ENCODE results near the gene BICD1.

BICD1 gene

GRCh38 chr12:32390572-32391219 lies 284.0 kb downstream of the BICD1 start:
- peak; percentile 36 for DNase-seq (ENCODE audit: low read depth)
- peak overlapping the region; percentile 39 for H3K4me3 ChIP-seq (replicated peaks; ENCODE audit: low read depth, low read length)
- TF ChIP-seq CTCF (IDR thresholded peaks at IDR 0.05; ENCODE audit: low read length, missing control alignments) = no peak

- DNase-seq (ENCODE audit: low read depth) = no peak
- H3K4me3 ChIP-seq (replicated peaks; ENCODE audit: low read depth, low read length) = no peak overlapping the region
- TF ChIP-seq CTCF (IDR thresholded peaks at IDR 0.05; ENCODE audit: low read length, missing control alignments) = no peak
Measured at GRCh38 chr12:32395026-32395425, 288.4 kb downstream of the BICD1 start.

DNA sequence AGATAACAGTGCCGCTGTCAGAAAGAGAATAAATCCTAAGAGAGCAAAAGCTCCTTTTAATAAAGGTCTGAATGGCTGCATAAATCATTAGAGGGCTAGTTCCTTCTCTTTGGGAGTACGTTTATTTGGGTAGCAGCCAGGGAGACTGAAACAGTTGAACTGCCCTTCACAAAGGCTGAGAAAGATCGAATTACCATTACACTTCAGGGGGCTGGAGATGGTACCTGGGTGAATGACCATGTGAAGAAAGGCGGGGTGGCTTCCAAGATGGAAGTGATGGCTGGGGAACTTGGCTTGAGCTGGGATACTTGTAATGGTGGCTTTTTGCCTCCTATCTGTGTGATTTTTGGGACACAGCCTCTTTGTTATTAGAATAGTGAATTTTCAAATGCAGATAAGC lies 291.0 kb downstream of the BICD1 start:
- TF ChIP-seq CTCF (IDR thresholded peaks at IDR 0.05; ENCODE audit: low read length, missing control alignments) = no peak
- DNase-seq (ENCODE audit: low read depth) = no peak
- no peak overlapping the region for H3K4me3 ChIP-seq (replicated peaks; ENCODE audit: low read depth, low read length)

DNA sequence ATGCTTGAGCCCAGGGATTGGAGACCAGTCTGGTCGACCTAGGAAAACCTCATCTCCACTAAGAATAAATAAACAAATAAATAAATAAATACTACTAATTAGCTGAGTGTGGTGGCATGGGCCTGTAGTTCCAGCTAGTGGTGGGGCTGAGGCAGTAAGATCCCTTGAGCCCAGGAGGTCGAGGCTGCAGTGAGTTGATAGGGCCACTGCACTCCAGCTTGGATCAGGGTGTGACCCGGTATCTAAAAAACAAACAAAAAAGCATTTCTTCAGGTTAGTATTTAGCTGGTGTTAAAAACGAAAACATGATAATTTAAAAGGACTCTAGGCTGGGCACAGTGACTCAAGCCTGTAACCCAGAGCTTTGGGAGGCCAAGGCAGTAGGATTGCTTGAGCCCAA lies 291.5 kb downstream of the BICD1 start:
- no peak for DNase-seq (ENCODE audit: low read depth)
- TF ChIP-seq CTCF (IDR thresholded peaks at IDR 0.05; ENCODE audit: low read length, missing control alignments) = no peak
- H3K4me3 ChIP-seq (replicated peaks; ENCODE audit: low read depth, low read length) = no peak overlapping the region

DNA sequence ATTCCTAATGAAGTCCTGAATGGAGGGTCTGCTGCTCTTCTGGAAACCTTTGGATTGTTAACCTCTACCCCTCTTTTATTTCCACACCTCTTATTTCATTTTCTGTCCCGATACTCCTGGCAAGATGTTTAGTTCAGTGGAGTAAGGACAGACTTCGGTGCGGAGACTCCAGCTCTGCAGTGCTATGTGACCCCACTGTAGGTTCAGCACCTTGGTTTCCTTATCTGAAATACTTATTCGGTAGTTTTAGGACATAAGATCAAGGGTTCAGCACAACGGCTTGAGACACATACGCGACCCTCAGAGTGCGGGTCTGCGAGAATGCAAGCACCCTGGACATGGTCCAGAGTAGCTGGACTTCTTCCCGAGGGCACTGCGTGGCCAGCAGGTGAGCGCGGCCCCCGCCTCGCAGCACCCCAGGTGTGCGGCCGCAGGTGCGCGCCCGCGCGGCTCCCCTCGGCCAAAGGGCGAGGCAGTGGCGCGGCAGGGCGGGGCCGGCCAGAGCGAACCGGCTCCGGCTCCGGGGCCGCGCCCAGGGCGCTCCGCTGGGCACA lies 292.2 kb downstream of the BICD1 start:
- no peak for DNase-seq (ENCODE audit: low read depth)
- TF ChIP-seq CTCF (IDR thresholded peaks at IDR 0.05; ENCODE audit: low read length, missing control alignments) = no peak
- H3K4me3 ChIP-seq (replicated peaks; ENCODE audit: low read depth, low read length) = peak overlapping the region; percentile 85

DNA sequence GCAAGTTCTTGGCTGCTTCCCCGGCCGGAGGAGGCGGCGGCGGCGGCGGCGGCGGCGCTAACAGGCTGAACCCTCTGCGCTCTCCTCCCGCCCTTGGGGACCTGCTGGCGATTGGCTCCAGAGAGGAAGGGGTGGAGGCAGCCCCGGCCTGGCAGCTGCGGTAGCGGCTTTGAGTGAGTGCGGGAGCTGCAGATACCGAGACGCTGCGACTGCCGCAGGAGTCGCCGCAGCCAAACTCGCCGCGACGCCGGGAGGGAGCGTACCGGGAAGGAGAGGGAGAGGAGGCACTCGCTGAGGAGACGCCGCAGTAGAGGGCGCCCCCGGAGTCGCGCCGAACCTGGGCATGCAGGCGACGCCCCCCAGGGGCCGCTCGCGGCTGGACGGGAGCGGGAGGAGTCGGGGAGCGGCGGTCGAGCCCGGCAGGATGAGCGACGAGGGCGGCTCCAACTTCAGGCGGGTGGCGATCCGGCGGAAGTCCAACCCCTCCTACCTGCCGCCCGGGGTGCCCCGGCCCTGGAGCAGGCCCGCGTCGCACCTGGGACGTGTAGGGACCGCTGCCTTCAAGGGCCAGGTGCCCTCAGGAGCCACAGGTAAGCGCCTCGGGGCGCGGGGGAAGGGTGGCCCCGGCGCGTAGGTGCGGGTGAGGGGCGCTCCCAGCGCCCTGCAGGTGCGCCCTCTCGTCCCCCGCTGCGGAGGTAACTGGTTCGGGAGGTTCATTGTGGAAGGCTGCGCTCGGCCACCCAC lies 292.9 kb downstream of the BICD1 start, which contains the start of gene FGD4:
FGD4 (plus strand) TSS at position 189 of the 744 bp plus-strand sequence.
- peak within 1 kb of the TSS; percentile 85 for H3K4me3 ChIP-seq (replicated peaks; ENCODE audit: low read depth, low read length)
- DNase-seq (ENCODE audit: low read depth) = peak; percentile 85
- peak; percentile 31 for TF ChIP-seq CTCF (IDR thresholded peaks at IDR 0.05; ENCODE audit: low read length, missing control alignments)

Data from fibroblast of pulmonary artery (primary cell).